Testis (tissue), 2 donors: ENCODE results near the gene VPS37C.

Source experiments
- CTCF ChIP-seq, 3 experiments: fragments of 450-650 bp in 2 of 3; fragments of 200-600 bp in 1 of 3; sonication (generic) in 1 of 3; IDR thresholded peaks; one replicate each; pipeline ENCODE4 v1.5.1; 2016 to 2019; ENCODE audit warnings: antibody characterized with exemption in 3 of 3, mild to moderate bottlenecking in 2 of 3, moderate library complexity in 1 of 3
- POLR2A ChIP-seq: fragments of 450-650 bp; IDR thresholded peaks from one replicate; pipeline ENCODE4 v1.6.1; 2017; ENCODE audit warnings: antibody characterized with exemption, mild to moderate bottlenecking, moderate library complexity

GRCh38 chr11:61170566-61170965 lies 9.3 kb upstream of the VPS37C start:
- TF ChIP-seq POLR2A: no peak
- TF ChIP-seq CTCF (IDR thresholded peaks at IDR 0.05): no peak
